ENCODE results near the gene CHI3L2. TPM values are rescaled to one million over a fixed set of nuclear protein-coding genes. Genes with fewer than 3 reads are reported as not detected.

CHI3L2 gene
- total RNA-seq, 1 experiment from 2014 or later: not detected

DNA sequence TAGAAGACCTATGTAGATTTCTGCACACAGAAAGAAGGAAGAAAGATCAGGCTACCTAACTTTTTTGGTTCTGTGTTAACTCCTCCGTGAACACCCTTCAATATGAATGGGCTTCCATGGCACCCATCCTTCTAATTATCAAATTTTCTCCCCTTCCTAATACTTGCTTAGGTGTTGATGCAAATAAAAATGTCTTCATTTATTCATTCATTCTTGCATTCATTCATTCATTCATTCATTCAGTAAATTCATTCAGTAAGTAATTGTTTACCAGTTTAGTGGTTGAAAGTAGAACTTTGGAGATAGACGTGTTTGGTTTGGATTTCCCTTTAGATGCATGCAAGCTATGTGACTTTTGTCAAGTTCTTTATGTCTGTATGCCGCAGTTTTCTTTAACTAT is 4.6 kb downstream of the CHI3L2 start:
- TF ChIP-seq, protein P1, sequence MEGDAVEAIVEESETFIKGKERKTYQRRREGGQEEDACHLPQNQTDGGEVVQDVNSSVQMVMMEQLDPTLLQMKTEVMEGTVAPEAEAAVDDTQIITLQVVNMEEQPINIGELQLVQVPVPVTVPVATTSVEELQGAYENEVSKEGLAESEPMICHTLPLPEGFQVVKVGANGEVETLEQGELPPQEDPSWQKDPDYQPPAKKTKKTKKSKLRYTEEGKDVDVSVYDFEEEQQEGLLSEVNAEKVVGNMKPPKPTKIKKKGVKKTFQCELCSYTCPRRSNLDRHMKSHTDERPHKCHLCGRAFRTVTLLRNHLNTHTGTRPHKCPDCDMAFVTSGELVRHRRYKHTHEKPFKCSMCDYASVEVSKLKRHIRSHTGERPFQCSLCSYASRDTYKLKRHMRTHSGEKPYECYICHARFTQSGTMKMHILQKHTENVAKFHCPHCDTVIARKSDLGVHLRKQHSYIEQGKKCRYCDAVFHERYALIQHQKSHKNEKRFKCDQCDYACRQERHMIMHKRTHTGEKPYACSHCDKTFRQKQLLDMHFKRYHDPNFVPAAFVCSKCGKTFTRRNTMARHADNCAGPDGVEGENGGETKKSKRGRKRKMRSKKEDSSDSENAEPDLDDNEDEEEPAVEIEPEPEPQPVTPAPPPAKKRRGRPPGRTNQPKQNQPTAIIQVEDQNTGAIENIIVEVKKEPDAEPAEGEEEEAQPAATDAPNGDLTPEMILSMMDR (conservative IDR thresholded peaks at IDR 0.05): no peak
- H3K4me3 ChIP-seq: no peak overlapping the region
- H3K4me1 ChIP-seq (replicated peaks; ENCODE audit: insufficient read depth): peaks cover 50% of the 10 kb centered on the region
- no peaks in the 10 kb centered on the region for H4K20me1 ChIP-seq (ENCODE audit: insufficient read depth)
- no TSS peak for BruUV-seq (replicated peaks)
- intact Hi-C loops (cut with micrococcal nuclease; ENCODE audit: unreplicated experiment): no loop called here
- no peaks in the 10 kb centered on the region for H3K79me2 ChIP-seq (ENCODE audit: low read depth)
- H3K27me3 ChIP-seq (ENCODE audit: insufficient read depth, low read depth): no peaks in the 10 kb centered on the region
- no peak for DNase-seq
- H3F3A ChIP-seq (ENCODE audit: insufficient read depth, low read depth): peaks cover 29% of the 10 kb centered on the region
- no peaks in the 10 kb centered on the region for H3K36me3 ChIP-seq (ENCODE audit: low read depth)
- H3K9me3 ChIP-seq (ENCODE audit: insufficient read depth, low read depth): no peaks in the 10 kb centered on the region
- no peak overlapping the region for H2AFZ ChIP-seq
- ChIA-PET CTCF (no interaction called here), POLR2A (ENCODE audit: unreplicated experiment) (no interaction called here)
- H3K4me2 ChIP-seq: no peak overlapping the region
- no peaks in the 10 kb centered on the region for H3K9me2 ChIP-seq (ENCODE audit: insufficient read depth)
- H3K27ac ChIP-seq: no peak overlapping the region

DNA sequence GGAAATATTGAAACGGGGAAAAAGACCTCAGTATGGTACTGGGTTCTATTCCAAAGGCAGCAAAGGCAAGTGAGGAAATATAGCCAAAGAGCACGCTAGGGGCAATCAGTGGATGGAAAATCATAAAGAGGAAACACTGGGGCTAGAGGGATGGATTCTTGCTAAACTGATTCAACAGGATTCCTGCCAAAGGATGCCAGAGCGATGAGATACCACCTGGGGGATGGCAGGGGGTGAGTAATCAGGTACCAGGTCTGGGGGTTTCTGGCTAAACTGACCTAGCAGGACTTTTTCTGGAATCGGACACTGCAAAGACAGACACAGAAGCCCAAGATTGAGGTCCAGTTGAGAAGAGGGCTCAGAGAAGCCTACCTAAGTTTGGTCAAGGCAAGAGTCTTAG is 6.7 kb downstream of the CHI3L2 start:
- H2AFZ ChIP-seq: peak overlapping the region; percentile 40; the same call in 1 of the 2 replicates
- H3K4me2 ChIP-seq: peak overlapping the region; percentile 40
- BruUV-seq (replicated peaks): no TSS peak
- peaks cover 23% of the 10 kb centered on the region for H3F3A ChIP-seq (ENCODE audit: insufficient read depth, low read depth)
- H3K36me3 ChIP-seq (ENCODE audit: low read depth): no peaks in the 10 kb centered on the region
- no peak overlapping the region for H3K4me3 ChIP-seq
- intact Hi-C loops (cut with micrococcal nuclease; ENCODE audit: unreplicated experiment): no loop called here
- TF ChIP-seq, protein P1 (conservative IDR thresholded peaks at IDR 0.05): no peak
- TF ChIP-seq EZH2 (IDR thresholded peaks at IDR 0.05; ENCODE audit: low read depth): no peak
- peak overlapping the region; percentile 55 for H3K27ac ChIP-seq
- peak; percentile 40 to 83 for DNase-seq
- H3K4me1 ChIP-seq (replicated peaks; ENCODE audit: insufficient read depth): peaks cover 44% of the 10 kb centered on the region
- no peaks in the 10 kb centered on the region for H3K79me2 ChIP-seq (ENCODE audit: low read depth)
- H3K9me3 ChIP-seq (ENCODE audit: insufficient read depth, low read depth): no peaks in the 10 kb centered on the region
- H4K20me1 ChIP-seq (ENCODE audit: insufficient read depth): no peaks in the 10 kb centered on the region
- ChIA-PET POLR2A (ENCODE audit: unreplicated experiment) (no interaction called here), CTCF (no interaction called here)
- no peaks in the 10 kb centered on the region for H3K27me3 ChIP-seq (ENCODE audit: insufficient read depth, low read depth)
- H3K9me2 ChIP-seq (ENCODE audit: insufficient read depth): no peaks in the 10 kb centered on the region

DNA sequence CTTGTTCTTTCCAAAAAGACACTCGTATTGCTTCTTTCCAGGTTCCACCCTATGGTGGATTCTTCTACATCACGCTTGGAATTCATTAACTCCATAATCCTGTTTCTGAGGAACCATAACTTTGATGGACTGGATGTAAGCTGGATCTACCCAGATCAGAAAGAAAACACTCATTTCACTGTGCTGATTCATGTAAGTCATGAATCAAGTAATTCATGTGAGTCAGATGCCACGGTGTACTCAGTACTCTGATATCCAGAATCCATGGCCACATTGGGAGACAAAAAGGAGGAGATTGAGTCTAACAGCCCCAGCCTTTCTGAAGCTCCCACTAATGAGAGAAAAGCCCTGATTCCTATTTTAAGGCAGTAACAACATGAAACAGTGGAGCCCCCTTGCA is 7.4 kb downstream of the CHI3L2 start:
- Histone ChIP-seq H3K4me3 (no peak overlapping the region), H3K9me2 (ENCODE audit: insufficient read depth) (no peaks in the 10 kb centered on the region), H3K9me3 (ENCODE audit: insufficient read depth, low read depth) (no peaks in the 10 kb centered on the region), H3K4me2 (peak overlapping the region; percentile 40), H3K27ac (peak overlapping the region; percentile 55), H3K79me2 (ENCODE audit: low read depth) (no peaks in the 10 kb centered on the region), H4K20me1 (ENCODE audit: insufficient read depth) (no peaks in the 10 kb centered on the region), H3K4me1 (replicated peaks; ENCODE audit: insufficient read depth) (peaks cover 44% of the 10 kb centered on the region), H2AFZ (no peak overlapping the region), H3K36me3 (ENCODE audit: low read depth) (no peaks in the 10 kb centered on the region), H3F3A (ENCODE audit: insufficient read depth, low read depth) (peaks cover 23% of the 10 kb centered on the region), H3K27me3 (ENCODE audit: insufficient read depth, low read depth) (no peaks in the 10 kb centered on the region)
- POLR2A ChIA-PET (ENCODE audit: unreplicated experiment): no interaction called here
- TF ChIP-seq EZH2 (IDR thresholded peaks at IDR 0.05; ENCODE audit: low read depth): no peak
- TF ChIP-seq, protein P1 (conservative IDR thresholded peaks at IDR 0.05): no peak
- CTCF ChIA-PET: no interaction called here
- DNase-seq: peak in 1 of 2 experiments; percentile 68
- BruUV-seq (replicated peaks): no TSS peak
- intact Hi-C loops (cut with micrococcal nuclease; ENCODE audit: unreplicated experiment): no loop called here

All from PC-9 (cell line).